ENCODE data around the gene GAPVD1. TPM values are rescaled to one million over a fixed set of nuclear protein-coding genes. Genes with fewer than 3 reads are reported as not detected.

GAPVD1 gene
- total and polyA plus RNA-seq, 2 of the 8 experiments (the other 6 are each of a cell fraction or from before 2014, with no cell fraction given), result 5.5 to 40.5 TPM

- TF ChIP-seq PHF8 (conservative IDR thresholded peaks at IDR 0.05; ENCODE audit: low read depth, low read length) (peak; percentile 66), ZNF274 (IDR thresholded peaks at IDR 0.05; ENCODE audit: borderline replicate concordance, extremely low read depth, low read length) (no peak), BCL11A (IDR thresholded peaks at IDR 0.05; ENCODE audit: low read depth in 2 of 2, low read length in 2 of 2) (no peak), SP4 (IDR thresholded peaks at IDR 0.05; ENCODE audit: low read length) (0 out of 2 replicates have a peak, but pooled peaks have one; percentile 47), FOSL1 (IDR thresholded peaks at IDR 0.05; ENCODE audit: insufficient read depth, low read depth, low read length) (no peak), E2F6 (IDR thresholded peaks at IDR 0.05) (no peak), SIX5 (IDR thresholded peaks at IDR 0.05; ENCODE audit: low read depth, low read length) (peak; percentile 89)
- TF ChIP-seq, protein P1, sequence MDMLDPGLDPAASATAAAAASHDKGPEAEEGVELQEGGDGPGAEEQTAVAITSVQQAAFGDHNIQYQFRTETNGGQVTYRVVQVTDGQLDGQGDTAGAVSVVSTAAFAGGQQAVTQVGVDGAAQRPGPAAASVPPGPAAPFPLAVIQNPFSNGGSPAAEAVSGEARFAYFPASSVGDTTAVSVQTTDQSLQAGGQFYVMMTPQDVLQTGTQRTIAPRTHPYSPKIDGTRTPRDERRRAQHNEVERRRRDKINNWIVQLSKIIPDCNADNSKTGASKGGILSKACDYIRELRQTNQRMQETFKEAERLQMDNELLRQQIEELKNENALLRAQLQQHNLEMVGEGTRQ (IDR thresholded peaks at IDR 0.05; ENCODE audit: low read length), result peak; percentile 65; the same call in 1 of the 2 replicates
Measured at GRCh38 chr9:125261501-125262293, at the start of gene GAPVD1 (continued).
